ENCODE measurements around the gene TMEM125.

The TMEM125 gene

GRCh38 chr1:43269627-43270375 is at the start of gene TMEM125:
Gene TMEM125, plus strand, starts transcription at chr1:43269983. Its CDS starts 2,740 bp downstream, at chr1:43272723.
- Histone ChIP-seq H3K9me2 (replicated peaks; ENCODE audit: control insufficient read depth, low read length) (no peaks in the 10 kb centered on the region), H3K4me3 (ENCODE audit: low read length) (no peak within 1 kb of the TSS), H3K79me2 (ENCODE audit: control insufficient read depth, low read length) (no peaks in the 10 kb centered on the region), H3K9me3 (ENCODE audit: control insufficient read depth, insufficient read depth, low read length) (no peaks in the 10 kb centered on the region), H4K20me1 (ENCODE audit: control insufficient read depth, insufficient read depth, low read depth, low read length) (no peaks in the 10 kb centered on the region), H3F3A (ENCODE audit: control insufficient read depth, insufficient read depth) (no peaks in the 10 kb centered on the region), H3K36me3 (ENCODE audit: control insufficient read depth, low read length) (no peaks in the 10 kb centered on the region), H3K4me1 (ENCODE audit: control insufficient read depth, low read length) (peaks cover 7% of the 10 kb centered on the region), H3K27ac (ENCODE audit: low read depth, low read length) (no peak within 1 kb of the TSS), H3K4me2 (ENCODE audit: low read length) (peak within 1 kb of the TSS; percentile 27; the same call in 1 of the 2 replicates), H3K27me3 (ENCODE audit: control insufficient read depth, low read length) (no peaks in the 10 kb centered on the region)
- no peak for TF ChIP-seq CTCF (IDR thresholded peaks at IDR 0.05; ENCODE audit: low read depth, low read length, poor library complexity, severe bottlenecking)
- no peak for TF ChIP-seq EZH2phosphoT487 (IDR thresholded peaks at IDR 0.05; ENCODE audit: borderline replicate concordance, low read length)

GRCh38 chr1:43220905-43221778 is 48.6 kb upstream of the TMEM125 start:
- Histone ChIP-seq H3F3A (ENCODE audit: control insufficient read depth, insufficient read depth) (no peaks in the 10 kb centered on the region), H3K4me3 (ENCODE audit: low read length) (no peak overlapping the region; the same call in 1 of the 2 replicates), H3K9me3 (ENCODE audit: control insufficient read depth, insufficient read depth, low read length) (no peaks in the 10 kb centered on the region), H3K36me3 (ENCODE audit: control insufficient read depth, low read length) (no peaks in the 10 kb centered on the region), H3K4me1 (ENCODE audit: control insufficient read depth, low read length) (peaks cover 20% of the 10 kb centered on the region), H3K27ac (ENCODE audit: low read depth, low read length) (peak overlapping the region; percentile 29), H3K79me2 (ENCODE audit: control insufficient read depth, low read length) (no peaks in the 10 kb centered on the region), H4K20me1 (ENCODE audit: control insufficient read depth, insufficient read depth, low read depth, low read length) (no peaks in the 10 kb centered on the region), H3K4me2 (ENCODE audit: low read length) (peak overlapping the region; percentile 26), H3K27me3 (ENCODE audit: control insufficient read depth, low read length) (no peaks in the 10 kb centered on the region), H3K9me2 (replicated peaks; ENCODE audit: control insufficient read depth, low read length) (no peaks in the 10 kb centered on the region)
- TF ChIP-seq EZH2phosphoT487 (IDR thresholded peaks at IDR 0.05; ENCODE audit: borderline replicate concordance, low read length) (no peak), CTCF (IDR thresholded peaks at IDR 0.05; ENCODE audit: low read depth, low read length, poor library complexity, severe bottlenecking) (no peak)

- H3K9me2 ChIP-seq (replicated peaks; ENCODE audit: control insufficient read depth, low read length): no peaks in the 10 kb centered on the region
- peaks cover 20% of the 10 kb centered on the region for H3K4me1 ChIP-seq (ENCODE audit: control insufficient read depth, low read length)
- H3F3A ChIP-seq (ENCODE audit: control insufficient read depth, insufficient read depth): no peaks in the 10 kb centered on the region
- H4K20me1 ChIP-seq (ENCODE audit: control insufficient read depth, insufficient read depth, low read depth, low read length): no peaks in the 10 kb centered on the region
- no peak for TF ChIP-seq CTCF (IDR thresholded peaks at IDR 0.05; ENCODE audit: low read depth, low read length, poor library complexity, severe bottlenecking)
- no peak for TF ChIP-seq EZH2phosphoT487 (IDR thresholded peaks at IDR 0.05; ENCODE audit: borderline replicate concordance, low read length)
- no peaks in the 10 kb centered on the region for H3K79me2 ChIP-seq (ENCODE audit: control insufficient read depth, low read length)
- H3K4me3 ChIP-seq (ENCODE audit: low read length): no peak overlapping the region
- no peaks in the 10 kb centered on the region for H3K9me3 ChIP-seq (ENCODE audit: control insufficient read depth, insufficient read depth, low read length)
- no peaks in the 10 kb centered on the region for H3K36me3 ChIP-seq (ENCODE audit: control insufficient read depth, low read length)
- 0 out of 2 replicates have a peak overlapping the region, but pooled peaks have one; percentile 29 for H3K27ac ChIP-seq (ENCODE audit: low read depth, low read length)
- no peaks in the 10 kb centered on the region for H3K27me3 ChIP-seq (ENCODE audit: control insufficient read depth, low read length)
- peak overlapping the region; percentile 26 for H3K4me2 ChIP-seq (ENCODE audit: low read length)
Observed at GRCh38 chr1:43221797-43222196, 48.0 kb upstream of the TMEM125 start.
